Right ventricle myocardium inferior (tissue), 1 donor: ENCODE data around the gene DRC3. TPM values are rescaled to one million over a fixed set of nuclear protein-coding genes. Genes with fewer than 3 reads are reported as not detected.
A peak's percentile ranks its signal among the peaks of the same experiment; 100 is the strongest.

Experiments used
- ATAC-seq: fragments of 200-7000 bp; cut with Tn5 transposase; one replicate; pipeline ENCODE4 v1.9.1; 2020; ENCODE audit warnings: mild to moderate bottlenecking, moderate library complexity
- DNase-seq: peaks from one replicate; pipeline ENCODE4 v3.0.0; 2021; ENCODE audit errors: missing footprints
- intact Hi-C: fragments of 100-400 bp; cut with DNase I; formaldehyde crosslinking; loops from one replicate; pipeline ENCODE4 v1.11.0; 2022
- long read RNA-seq: library from polyadenylated mRNA; unstranded; transcript quantifications from one replicate; pipeline ENCODE4 v2.0.0, GENCODE V29; 2021
- total RNA-seq: library from RNA; stranded (reverse); fragmentation: NEBNext Ultra II Directional; extraction: Animal tissue kit (Norgen Biotek cat#: 25700); gene quantifications from one replicate; pipeline ENCODE4 v1.2.1, GENCODE V29; 2021
- donor health status: DM: no; HTN: yes; CAD: no; lungs with severe emphysema.

Gene DRC3
- total RNA-seq, result 1.6 TPM
- long read RNA-seq, partial matches to known transcripts, result 0 of 3 reads
- long read RNA-seq, other reads (novel, unspliced or antisense), result 3 of 3 reads

DNA sequence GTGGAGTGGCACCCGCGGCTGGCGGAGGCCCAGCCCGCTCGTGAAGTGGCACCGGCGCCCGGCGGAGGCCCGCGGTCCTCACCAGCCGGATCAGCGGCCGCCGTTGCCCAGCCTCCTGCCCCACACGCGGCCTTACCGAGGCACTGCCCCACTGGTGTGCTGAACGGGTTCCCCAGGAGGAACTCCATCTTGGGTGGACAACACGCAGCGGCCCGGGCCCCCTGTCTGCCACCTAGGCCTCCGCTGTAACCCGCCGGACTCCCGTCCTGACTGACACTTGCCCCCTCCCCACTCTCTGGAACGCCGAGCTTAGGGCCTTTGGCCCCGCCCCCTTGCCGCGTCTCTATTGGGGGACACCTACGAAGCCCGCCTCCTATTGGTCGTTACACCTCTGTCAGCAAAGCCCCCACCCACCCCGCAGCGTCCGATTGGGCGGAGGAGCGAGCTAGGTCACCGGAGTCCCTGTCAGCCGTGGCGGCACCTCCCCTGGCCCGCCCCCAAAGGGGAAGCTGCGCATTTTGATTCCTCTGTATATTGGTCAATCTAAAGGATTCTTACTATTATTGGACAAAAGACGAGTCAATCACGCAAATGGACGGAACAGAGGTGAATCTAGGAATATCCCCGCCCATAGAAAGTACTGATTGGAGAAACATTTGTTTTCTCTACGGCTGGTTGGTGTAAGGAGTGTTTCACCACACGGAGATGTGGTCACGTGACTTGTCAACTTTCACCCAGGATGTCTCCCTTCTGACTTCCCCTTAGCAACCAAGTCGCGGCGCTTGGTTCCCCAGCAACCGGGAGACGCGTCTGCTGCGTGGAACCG lies at the start of gene DRC3, which contains the start of gene TOM1L2:
TSS of gene DRC3 (plus strand) at position 737 of the 826 bp plus-strand sequence. CDS start 4,737 bp downstream, outside the sequence.
TSS of gene TOM1L2 (minus strand) at position 275 of the 826 bp plus-strand sequence. CDS start at position 188, 87 bp downstream.
- ATAC-seq (peak; percentile 98), DNase-seq (peak; percentile 100)
- intact Hi-C loops, result loop anchor here (2.0 to 5.0 kb wide), 3 partner anchors 60 to 275 kb away; no protein-coding TSS in a partner anchor

DNA sequence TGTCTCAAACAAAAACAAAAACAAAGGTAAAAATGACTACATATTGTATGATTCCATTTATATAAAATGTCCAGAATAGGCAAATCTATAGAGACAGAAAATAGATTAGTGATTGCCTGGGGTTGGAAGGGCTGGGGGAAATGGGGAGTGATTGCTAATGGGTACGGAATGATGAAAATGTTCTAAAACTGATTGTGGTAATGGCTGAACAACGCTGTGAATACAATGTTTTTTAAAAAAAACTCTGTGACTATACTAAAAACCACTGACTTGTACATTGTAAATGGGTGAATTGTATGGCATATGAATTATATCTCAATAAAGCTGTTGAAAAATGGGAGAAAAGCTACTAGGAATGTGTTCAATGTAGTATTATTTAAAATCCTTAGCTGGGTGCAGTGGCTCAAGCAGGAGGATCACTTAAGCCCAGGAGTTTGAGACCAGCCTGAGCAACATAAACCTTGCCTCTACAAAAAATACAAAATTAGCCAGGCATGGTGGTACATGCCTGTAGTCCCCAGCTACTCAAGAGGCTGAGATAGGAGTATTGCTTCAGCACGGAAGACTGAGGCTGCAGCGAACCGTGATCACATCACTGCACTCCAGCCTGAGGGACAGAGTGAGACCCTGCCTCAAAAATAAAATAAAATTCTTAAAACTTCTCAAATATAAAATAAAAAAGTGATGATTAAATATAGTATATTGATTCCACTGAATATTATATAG lies 48.4 kb upstream of the DRC3 start:
- no peak for ATAC-seq
- intact Hi-C loops, result loop anchor here (5.0 kb wide), 1 partner anchor 108 kb away; no protein-coding TSS in a partner anchor

DNA sequence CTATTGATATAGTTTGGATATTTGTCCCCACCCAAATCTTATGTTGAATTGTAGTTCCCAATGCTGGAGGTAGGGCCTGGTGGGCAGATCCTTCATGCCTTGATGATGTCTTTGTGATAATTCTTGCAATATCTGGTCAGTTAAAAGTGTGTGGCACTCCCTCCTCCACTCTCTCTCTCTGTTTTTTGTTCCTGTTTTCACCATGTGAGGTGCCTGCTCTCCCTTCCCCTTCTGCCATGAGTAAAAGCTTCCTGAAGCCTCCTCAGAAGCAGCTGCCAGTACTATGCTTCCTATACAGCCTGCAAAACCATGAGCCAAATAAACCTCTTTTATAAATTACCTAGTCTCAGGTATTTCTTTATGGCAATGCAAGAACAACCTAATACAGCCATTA lies 47.8 kb upstream of the DRC3 start:
- ATAC-seq, result no peak
- intact Hi-C loops, result loop anchor here (5.0 kb wide), 1 partner anchor 107 kb away; no protein-coding TSS in a partner anchor
- no peak for DNase-seq

More for the DNA sequence above, 48.4 kb upstream of the DRC3 start:
- DNase-seq, result no peak

DNA sequence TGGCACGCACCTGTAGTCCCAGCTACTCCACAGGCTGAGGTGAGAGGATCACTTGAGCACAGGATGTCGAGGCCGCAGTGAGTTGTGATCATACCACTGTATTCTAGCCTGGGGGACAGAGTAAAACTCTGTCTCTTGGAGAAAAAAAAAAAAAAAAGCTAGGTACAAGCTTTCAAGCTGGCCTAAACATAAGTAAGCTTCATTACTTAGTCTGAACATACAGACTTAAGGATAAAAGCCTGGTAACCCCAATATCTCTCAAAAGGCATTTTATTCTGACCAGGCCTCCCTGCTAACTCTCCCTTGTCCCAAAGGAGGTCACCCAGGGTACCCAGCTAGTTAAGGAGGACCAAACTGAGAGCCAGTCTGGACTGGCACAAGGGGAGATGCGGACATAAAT lies 46.6 kb upstream of the DRC3 start:
- ATAC-seq, result no peak
- DNase-seq, result no peak
- intact Hi-C loops, result no loop called here

- no peak for DNase-seq
- ATAC-seq, result peak; percentile 35
- intact Hi-C loops, result no loop called here
These were observed 45.7 kb upstream of the DRC3 start for GRCh38 chr17:17926840-17927449.

- intact Hi-C loops, result no loop called here
- no peak for DNase-seq
- peak; percentile 51 for ATAC-seq
These were observed 44.0 kb upstream of the DRC3 start for GRCh38 chr17:17928398-17929287.

DNA sequence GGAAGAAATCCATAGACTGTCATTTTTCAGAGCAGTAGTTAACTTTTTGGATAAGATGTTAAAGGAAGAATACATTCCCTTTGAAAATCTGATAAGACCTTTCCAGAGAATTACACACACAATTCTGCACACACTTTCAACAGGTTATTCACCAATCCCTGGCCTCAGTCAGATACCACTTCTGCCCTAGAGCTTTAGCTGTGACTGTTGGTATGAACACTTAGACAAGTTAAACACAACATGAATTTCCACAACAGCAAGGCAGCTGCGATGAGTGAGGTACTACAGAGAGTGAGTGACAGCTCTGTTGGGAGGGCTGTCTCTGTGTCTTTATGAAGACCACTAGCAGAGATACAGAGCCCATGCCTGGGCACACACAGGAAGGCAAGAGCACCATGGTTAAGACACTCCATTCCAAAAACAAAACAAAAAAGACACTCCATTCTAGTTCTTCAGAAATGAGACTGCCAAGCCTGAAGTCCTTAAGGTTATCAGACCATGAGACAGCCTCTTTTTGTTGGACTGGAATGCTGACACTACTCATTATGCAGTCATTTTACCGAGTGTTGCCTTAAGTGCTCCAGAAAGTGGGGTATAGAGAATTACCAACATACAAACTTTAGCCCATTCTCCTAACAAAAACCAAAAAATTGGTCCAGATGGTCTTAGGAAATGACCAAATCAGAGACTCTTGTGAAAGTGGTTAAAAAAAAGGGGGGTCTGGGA lies 42.8 kb upstream of the DRC3 start:
- intact Hi-C loops, result no loop called here
- no peak for ATAC-seq
- no peak for DNase-seq

GRCh38 chr17:17930674-17931073 lies 42.0 kb upstream of the DRC3 start:
- ATAC-seq (no peak), DNase-seq (no peak)
- intact Hi-C loops, result no loop called here

DNA sequence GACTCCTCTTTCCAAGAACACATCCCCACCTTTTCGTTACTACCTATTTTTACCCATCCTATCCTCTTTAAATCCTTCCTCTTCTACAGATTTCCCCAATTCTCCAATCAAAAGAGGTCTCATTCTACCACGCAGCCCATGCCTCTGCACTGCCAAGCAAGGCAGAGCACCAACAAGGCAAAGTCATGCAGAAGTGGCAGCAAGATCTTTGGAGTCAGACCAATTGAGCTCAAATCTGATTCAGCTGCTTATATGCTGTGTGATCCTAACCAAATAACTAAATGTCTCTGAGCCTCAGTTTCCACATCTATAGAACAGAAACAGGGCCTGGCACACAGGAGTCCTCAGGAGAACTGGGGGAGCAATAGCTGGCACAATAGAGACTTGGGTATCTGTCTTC lies 41.5 kb upstream of the DRC3 start:
- DNase-seq, result no peak
- intact Hi-C loops, result no loop called here
- ATAC-seq, result no peak

DNA sequence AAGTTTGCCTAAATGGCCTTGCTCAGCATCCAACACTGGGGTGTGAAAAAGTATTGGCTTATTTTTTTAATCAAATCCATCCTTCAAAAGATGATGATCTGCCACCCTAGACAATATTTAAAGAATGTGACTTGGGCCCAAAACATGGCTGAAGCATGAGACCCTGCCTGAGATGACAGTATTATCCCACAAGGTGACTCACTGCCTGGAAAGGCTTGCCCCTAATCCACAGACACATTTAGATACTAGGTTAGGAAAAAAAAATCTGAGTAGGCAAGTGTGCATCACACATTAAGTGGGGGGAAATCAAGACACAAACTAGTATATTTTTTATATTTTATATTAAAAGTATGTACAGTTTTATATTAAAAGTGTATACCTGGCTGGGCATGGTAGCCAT lies 38.9 kb upstream of the DRC3 start:
- intact Hi-C loops, result no loop called here
- DNase-seq, result no peak
- no peak for ATAC-seq

DNA sequence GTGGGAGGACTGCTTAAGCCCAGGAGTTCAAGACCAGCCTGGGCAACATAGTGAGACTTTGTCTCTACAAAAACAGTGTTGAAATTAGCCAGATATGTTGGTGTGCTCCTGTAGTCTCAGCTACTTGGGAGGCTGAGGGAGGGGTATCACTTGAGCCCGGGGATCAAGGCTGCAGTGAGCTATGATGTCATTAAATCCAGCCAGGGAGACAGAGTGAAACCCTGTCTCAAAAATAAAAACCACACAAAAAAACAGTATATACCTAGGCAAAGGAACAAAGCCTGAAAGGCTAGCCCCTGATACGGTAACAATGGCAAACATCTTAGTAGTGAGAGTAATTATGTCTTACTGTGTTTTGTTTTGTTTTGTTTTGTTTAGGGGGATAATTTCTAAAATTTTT lies 38.4 kb upstream of the DRC3 start:
- ATAC-seq (no peak), DNase-seq (no peak)
- intact Hi-C loops, result no loop called here

GRCh38 chr17:17934806-17935205 lies 37.9 kb upstream of the DRC3 start:
- no peak for DNase-seq
- no peak for ATAC-seq
- intact Hi-C loops, result no loop called here

DNA sequence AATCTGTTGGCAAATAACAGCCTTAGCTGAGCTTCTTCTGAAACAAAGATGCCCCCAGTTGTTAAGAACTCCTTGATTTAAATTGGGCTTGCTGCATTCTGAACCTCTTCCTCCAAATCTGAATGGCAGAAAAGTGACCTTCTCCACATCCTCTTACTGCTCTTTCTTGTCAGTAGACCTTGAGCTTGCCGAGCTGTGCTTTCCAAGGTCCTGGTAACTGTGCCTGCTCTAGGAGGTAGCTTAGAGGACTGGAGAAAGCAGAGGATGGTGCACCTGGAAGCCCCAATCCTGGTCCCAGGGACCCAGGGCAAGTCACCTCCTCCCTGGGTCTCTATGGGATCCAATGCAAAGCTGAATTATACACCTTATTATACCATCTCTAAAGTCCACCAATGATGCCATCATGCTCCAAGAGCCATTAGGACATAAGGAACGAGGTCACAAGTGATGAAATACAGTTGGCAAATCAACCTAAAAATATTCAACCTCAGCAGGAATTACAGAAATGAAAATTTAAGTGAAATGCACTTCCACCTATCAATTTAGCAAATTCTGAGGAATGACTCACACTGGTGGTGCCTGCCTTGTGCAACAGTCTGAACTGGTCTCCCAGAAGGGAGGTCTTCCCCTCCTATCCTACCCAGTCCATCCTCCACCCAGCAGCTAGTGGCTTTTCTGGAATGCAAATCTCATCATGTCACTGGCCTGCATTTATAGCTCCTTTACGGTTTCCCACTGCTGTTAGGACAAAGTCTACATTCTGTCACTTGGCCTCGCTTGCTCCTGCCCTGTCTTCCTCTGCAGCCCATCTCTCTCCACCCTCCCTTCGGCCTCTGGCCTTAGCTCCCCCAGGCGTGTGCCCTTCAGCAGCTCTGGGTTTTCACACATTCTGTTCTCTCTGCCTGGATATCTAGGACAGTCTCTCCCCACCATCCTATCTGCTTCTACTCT lies 37.1 kb upstream of the DRC3 start:
- peak; percentile 56 for ATAC-seq
- DNase-seq, result no peak
- intact Hi-C loops, result no loop called here

GRCh38 chr17:17937201-17937853 lies 35.3 kb upstream of the DRC3 start:
- DNase-seq, result no peak
- intact Hi-C loops, result no loop called here
- no peak for ATAC-seq

DNA sequence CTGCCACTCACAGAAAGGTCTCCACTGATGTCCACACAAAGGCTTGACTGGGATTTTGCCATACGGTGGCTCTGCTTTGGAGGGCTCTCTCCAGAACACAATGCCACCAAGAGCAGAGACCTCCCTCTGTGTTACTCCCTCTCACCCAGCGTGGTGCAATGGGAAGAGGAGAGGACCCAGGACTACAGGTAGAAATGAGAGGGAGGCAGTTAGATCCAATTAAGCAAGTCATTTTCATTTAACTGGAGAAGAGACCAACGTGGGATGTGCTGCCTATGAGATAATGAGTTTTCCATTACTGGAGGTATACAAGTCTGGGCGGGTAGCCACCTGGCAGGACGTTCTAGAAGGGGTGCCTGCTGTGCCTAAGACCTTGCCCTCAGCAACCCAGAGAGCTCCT lies 34.7 kb upstream of the DRC3 start:
- no peak for ATAC-seq
- intact Hi-C loops, result no loop called here
- DNase-seq, result no peak

GRCh38 chr17:17938388-17939107 lies 34.1 kb upstream of the DRC3 start:
- intact Hi-C loops, result no loop called here
- DNase-seq (no peak), ATAC-seq (no peak)
